HG03039 (cell line): ENCODE results near the gene GUCA1C.

Experiments
- ATAC-seq: cut with Tn5 transposase; IDR thresholded peaks from one replicate; pipeline ENCODE4 v1.9.1; 2021; ENCODE audit warnings: mild to moderate bottlenecking, moderate library complexity; ENCODE audit not compliant: unreplicated experiment

The GUCA1C gene

GRCh38 chr3:108914774-108915641 is 38.7 kb downstream of the GUCA1C start:
- ATAC-seq = peak; percentile 95

DNA sequence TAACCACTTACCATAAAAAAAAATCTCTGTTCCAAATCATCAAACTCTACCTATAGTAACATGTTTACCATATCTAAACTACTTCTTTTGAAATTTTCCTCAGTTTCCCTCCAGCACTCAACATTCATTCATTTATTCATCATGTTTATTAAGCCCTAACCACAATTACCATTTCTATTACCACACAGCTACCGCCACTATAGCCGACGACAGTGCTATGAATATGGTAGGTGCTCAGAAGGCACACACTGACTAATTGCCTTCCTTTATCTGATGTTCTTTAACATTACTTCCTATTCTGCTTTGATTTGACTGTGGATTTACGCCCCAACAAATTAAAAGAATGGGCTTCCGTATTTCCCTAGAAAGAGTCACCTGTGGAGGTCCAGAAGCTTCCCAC is 43.9 kb downstream of the GUCA1C start:
- no peak for ATAC-seq

DNA sequence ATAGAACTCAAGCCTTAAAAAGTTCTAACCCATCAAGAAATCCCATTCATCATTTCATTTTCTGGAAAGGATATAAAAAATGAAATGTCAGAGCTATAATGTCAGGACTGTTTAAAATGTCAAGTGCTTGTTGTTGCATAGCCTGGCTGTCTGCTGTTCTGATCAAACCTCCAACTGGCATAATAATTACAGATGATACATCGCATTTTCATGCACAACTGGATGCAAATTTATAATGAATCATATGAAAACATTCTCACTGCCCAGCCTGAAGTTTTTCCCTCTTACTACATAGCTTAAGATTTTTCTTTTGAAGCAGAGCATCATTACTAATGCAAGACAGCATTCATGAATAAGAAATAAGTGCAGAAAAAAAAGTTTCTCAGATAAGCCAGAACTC is 46.5 kb downstream of the GUCA1C start:
- ATAC-seq = no peak

DNA sequence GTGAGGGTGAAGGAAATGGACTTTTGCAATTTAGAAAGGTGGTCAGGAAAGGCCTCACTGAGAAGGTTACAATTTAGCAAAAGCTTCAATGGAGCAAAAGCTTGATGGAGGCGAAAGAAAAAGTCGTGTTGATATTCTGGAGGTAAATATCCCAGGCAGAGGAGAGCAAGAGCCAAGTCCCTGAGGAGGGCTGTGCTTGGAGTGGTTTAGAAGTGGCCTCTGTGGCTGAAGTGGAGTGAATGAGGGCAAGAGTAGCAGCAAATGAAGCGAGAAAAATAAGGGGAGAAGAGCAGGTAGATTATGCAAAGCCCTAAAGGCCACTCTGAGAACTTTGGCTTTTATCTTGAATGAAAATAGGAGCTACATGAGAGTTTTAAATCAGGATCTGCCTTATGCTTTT is 54.1 kb downstream of the GUCA1C start:
- ATAC-seq = no peak

DNA sequence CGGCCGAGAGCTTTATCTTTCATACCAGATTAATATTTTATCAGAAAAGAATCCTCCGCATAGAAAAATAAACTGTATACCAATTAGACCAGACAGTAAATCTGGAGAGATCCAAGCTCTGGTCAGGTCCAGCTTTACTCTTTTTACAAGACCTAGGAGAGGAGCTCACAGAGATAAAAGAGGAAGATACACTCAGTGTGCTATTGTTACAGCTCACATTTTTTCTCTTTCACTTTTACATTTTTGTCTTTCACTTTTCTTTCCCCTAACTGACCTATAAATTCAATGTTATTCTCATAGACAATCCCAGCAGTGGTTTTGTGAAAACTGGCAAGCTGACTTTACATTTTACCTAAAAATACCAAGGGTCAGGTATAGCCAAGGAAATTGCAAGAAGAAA is 55.8 kb downstream of the GUCA1C start:
- no peak for ATAC-seq

DNA sequence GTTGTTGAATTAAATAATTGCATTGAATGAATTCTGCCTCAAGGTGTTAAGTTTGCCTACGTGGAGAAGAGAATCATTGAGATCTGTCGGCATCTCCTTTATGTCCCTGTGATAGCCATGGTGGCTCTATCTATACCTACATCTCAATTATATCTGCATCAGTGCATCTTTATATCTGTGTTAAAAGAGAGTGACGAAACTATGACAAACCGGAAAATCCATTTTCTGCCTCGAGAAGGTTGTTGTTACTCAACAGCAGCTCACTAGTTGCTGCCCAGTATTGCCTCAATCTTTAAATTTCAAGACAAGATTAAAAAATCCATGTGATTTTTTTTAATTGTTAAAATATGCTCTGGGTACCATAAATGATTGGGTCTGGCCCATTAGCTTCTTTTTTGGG is 58.7 kb downstream of the GUCA1C start:
- ATAC-seq = no peak

- no peak for ATAC-seq
Measured at GRCh38 chr3:108891833-108892232, 61.8 kb downstream of the GUCA1C start.

GRCh38 chr3:108887777-108888176 is 65.9 kb downstream of the GUCA1C start:
- ATAC-seq = no peak

DNA sequence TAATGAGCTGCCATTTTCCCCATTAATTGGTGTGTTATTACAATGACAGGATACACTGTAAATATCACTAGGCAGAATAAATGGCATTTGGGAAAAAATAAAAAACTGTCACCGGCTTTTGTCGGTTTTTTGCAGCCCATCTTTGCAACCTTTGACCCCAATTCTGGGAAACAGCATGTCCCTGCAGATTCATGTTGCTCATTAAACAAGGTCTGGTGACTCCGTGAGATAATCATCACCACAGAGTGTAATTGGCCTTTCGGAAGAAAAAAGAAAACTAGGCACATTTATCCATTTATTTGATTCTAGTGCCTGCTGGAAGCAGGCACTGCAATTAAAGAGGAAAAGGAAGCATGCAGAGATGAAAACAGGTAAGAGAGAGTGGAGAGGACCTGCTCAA is 66.6 kb downstream of the GUCA1C start:
- ATAC-seq = no peak

DNA sequence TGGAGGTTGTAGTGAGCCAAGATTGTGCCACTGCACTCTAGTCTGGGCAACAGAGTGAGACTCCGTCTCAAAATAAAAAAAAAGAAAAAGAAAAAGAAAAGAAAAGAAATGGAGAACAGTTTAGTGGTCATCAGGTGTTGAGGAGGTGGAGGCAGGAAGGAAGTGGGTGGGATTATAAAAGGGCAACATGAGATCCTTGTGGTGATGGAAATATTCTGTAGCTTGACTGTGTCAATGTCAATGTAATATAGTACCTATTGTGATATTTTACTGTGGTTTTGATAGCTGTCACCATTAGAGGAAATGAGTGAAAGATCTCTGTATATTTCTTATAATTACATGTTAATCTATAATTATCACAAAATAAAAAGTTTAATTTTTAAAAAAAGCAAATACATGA is 70.3 kb downstream of the GUCA1C start:
- ATAC-seq = no peak

DNA sequence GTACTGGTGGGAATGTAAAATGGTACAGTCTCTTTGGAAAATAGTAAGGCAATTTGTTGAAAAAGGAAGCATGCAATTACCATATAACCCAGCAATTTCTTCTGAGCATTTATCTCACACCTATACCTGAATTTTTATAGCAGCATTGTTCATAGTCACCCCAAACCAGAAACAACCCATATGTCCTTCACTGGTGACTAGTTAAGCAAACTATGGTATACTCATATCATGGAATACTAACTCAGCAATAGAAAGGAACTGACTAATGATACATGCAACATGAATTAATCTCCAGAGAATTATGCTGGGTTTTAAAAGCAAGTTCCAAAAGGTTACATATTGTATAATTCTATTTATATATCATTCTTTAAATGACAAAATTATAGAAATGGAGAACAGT is 70.9 kb downstream of the GUCA1C start:
- ATAC-seq = no peak

- ATAC-seq = no peak
Measured at GRCh38 chr3:108879915-108880314, 73.8 kb downstream of the GUCA1C start.

DNA sequence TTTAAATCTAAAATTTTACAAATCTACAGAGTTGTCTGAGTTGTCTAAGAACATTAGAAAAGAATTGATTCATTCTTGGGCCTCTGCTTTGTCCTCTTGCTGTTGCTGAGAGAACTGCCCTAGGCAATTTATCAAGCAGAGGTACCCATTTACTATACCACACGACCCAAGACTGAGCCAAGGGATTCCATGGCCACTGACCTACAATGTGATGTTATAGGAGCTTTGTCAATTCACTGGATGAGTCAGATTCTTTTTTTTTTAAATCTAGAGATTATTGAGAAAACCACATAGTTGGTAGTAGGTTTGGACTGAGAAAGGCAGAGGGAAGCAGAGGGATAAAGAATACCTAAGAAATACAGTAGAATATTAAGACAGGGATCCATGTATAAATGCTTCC is 75.8 kb downstream of the GUCA1C start:
- ATAC-seq = no peak

- no peak for ATAC-seq
Measured at GRCh38 chr3:108863799-108864135, 89.9 kb downstream of the GUCA1C start.

GRCh38 chr3:108862865-108863798 is 90.5 kb downstream of the GUCA1C start:
- ATAC-seq = peak; percentile 62

GRCh38 chr3:108861401-108861800 is 92.3 kb downstream of the GUCA1C start:
- ATAC-seq = no peak
